HepG2 (cell line): ENCODE data around the gene P2RX7. TPM values are rescaled to one million over a fixed set of nuclear protein-coding genes. Genes with fewer than 3 reads are reported as not detected.

Experiments used
- CENPX ChIP-seq: sonication (generic); formaldehyde crosslinking; IDR thresholded peaks from 2 replicates; pipeline ENCODE4 v1.9.0; 2021; ENCODE audit warnings: mild to moderate bottlenecking, missing genetic modification reagents, moderate library complexity
- GABPB1 ChIP-seq: IDR thresholded peaks from 2 replicates; pipeline ENCODE4 v1.6.1; 2016; ENCODE audit warnings: mild to moderate bottlenecking, missing genetic modification reagents, moderate library complexity, missing compliant biosample characterization
- GLI4 ChIP-seq: sonication (generic); formaldehyde crosslinking; IDR thresholded peaks from 2 replicates; pipeline ENCODE4 v1.5.1; 2020; ENCODE audit warnings: missing genetic modification reagents, mild to moderate bottlenecking, moderate library complexity, borderline replicate concordance
- JARID2 ChIP-seq: sonication (generic); formaldehyde crosslinking; IDR thresholded peaks from 2 replicates; pipeline ENCODE4 v1.8.1; 2023; ENCODE audit warnings: missing genetic modification reagents, inconsistent platforms; ENCODE audit not compliant: insufficient replicate concordance
- KDM3A ChIP-seq: IDR thresholded peaks from 2 replicates; pipeline ENCODE4 v1.6.1; 2018; ENCODE audit warnings: low read depth, missing compliant biosample characterization
- KDM5A ChIP-seq: fragments of 200-600 bp; sonication (generic); IDR thresholded peaks from 2 replicates; pipeline ENCODE4 v1.7.0; 2018; ENCODE audit warnings: antibody characterized with exemption, mild to moderate bottlenecking, low read length, borderline replicate concordance
- NFIC ChIP-seq: IDR thresholded peaks from 2 replicates; pipeline ENCODE4 v1.6.1; 2012; ENCODE audit warnings: mild to moderate bottlenecking, low read length, inconsistent platforms
- NR3C1 ChIP-seq: sonication (generic); formaldehyde crosslinking; IDR thresholded peaks from 2 replicates; pipeline ENCODE4 v1.4.0; 2020; ENCODE audit warnings: missing genetic modification reagents
- SMARCE1 ChIP-seq: fragments of 450-650 bp; IDR thresholded peaks from 2 replicates; pipeline ENCODE4 v1.6.1; 2017; ENCODE audit warnings: borderline replicate concordance
- SP2 ChIP-seq: sonication (generic); formaldehyde crosslinking; IDR thresholded peaks from 2 replicates; pipeline ENCODE4 v1.5.1; 2020; ENCODE audit warnings: mild to moderate bottlenecking, missing genetic modification reagents
- SRSF9 ChIP-seq: fragments of 200-400 bp; formaldehyde crosslinking; IDR thresholded peaks from 2 replicates; pipeline ENCODE4 v1.6.1; 2018; ENCODE audit warnings: borderline replicate concordance, mild to moderate bottlenecking, low read depth, low read length; ENCODE audit not compliant: insufficient read depth, poor library complexity, severe bottlenecking
- TBX2 ChIP-seq: sonication (generic); formaldehyde crosslinking; IDR thresholded peaks from 2 replicates; pipeline ENCODE4 v1.5.0; 2020; ENCODE audit warnings: missing genetic modification reagents, mild to moderate bottlenecking, borderline replicate concordance
- TCF7L2 ChIP-seq: IDR thresholded peaks from 2 replicates; pipeline ENCODE4 v1.6.1; 2011; ENCODE audit warnings: mild to moderate bottlenecking, low read depth, low read length, moderate library complexity
- U2AF1 ChIP-seq: fragments of 200-400 bp; formaldehyde crosslinking; optimal IDR thresholded peaks from 2 replicates; pipeline ENCODE3; 2017; ENCODE audit warnings: mild to moderate bottlenecking, low read depth, low read length
- ZFP62 ChIP-seq: sonication (generic); formaldehyde crosslinking; IDR thresholded peaks from 2 replicates; pipeline ENCODE4 v1.4.0; 2020; ENCODE audit warnings: missing genetic modification reagents
- ZMYM3 ChIP-seq: sonication (generic); formaldehyde crosslinking; IDR thresholded peaks from 2 replicates; pipeline ENCODE4 v1.5.1; 2020; ENCODE audit warnings: mild to moderate bottlenecking, missing genetic modification reagents
- ZNF12 ChIP-seq: sonication (generic); formaldehyde crosslinking; IDR thresholded peaks from 2 replicates; pipeline ENCODE4 v1.5.0; 2020; ENCODE audit warnings: missing genetic modification reagents
- ZNF264 ChIP-seq: sonication (generic); formaldehyde crosslinking; IDR thresholded peaks from 2 replicates; pipeline ENCODE4 v1.4.0; 2020; ENCODE audit warnings: missing genetic modification reagents
- ZNF367 ChIP-seq: sonication (generic); formaldehyde crosslinking; IDR thresholded peaks from 2 replicates; pipeline ENCODE4 v1.4.0; 2020; ENCODE audit warnings: missing genetic modification reagents, borderline replicate concordance
- ZNF510 ChIP-seq: sonication (generic); formaldehyde crosslinking; IDR thresholded peaks from 2 replicates; pipeline ENCODE4 v1.4.0; 2020; ENCODE audit warnings: low read depth, mild to moderate bottlenecking, missing genetic modification reagents
- ZNF672 ChIP-seq: sonication (generic); formaldehyde crosslinking; IDR thresholded peaks from 2 replicates; pipeline ENCODE4 v1.8.1; 2022; ENCODE audit warnings: missing genetic modification reagents
- polyA plus RNA-seq, 8 experiments: library from polyadenylated mRNA; depleted of rRNA in 3 of 8; stranded (reverse) in 7 of 8; unstranded in 1 of 8; fragments of >200 nt; fragmentation: Illumina TruSeq in 4 of 8; extraction: Trizol in 4 of 8; gene quantifications; 2 replicates each; pipeline versions ENCODE4 v1.2.1 to v1.2.3, GENCODE V29; 2011 to 2016; ENCODE audit warnings: low read depth in 4 of 8, missing spikeins in 1 of 8, mixed read lengths in 1 of 8; ENCODE audit not compliant: insufficient read depth in 1 of 8
- total RNA-seq, 5 experiments: library from RNA; depleted of rRNA; stranded (reverse); fragments of >200 nt; fragmentation: Illumina TruSeq; extraction: Trizol; gene quantifications; 2 replicates each; pipeline ENCODE4 v1.2.3, GENCODE V29; 2016; ENCODE audit warnings: low read depth in 1 of 5
- TF ChIP-seq, protein P1 (sequence below): sonication (generic); formaldehyde crosslinking; IDR thresholded peaks from 2 replicates; pipeline ENCODE4 v1.8.0; 2022; ENCODE audit warnings: low read depth, missing genetic modification reagents
- TF ChIP-seq, protein P2 (sequence below), 2 experiments: sonication (generic) in 1 of 2; formaldehyde crosslinking in 1 of 2; IDR thresholded peaks; 2 replicates each; pipeline versions ENCODE4 v1.4.0 to v1.6.1; 2016 to 2020; ENCODE audit warnings: borderline replicate concordance in 1 of 2, low read depth in 1 of 2, mild to moderate bottlenecking in 1 of 2, missing genetic modification reagents in 1 of 2

Gene P2RX7
- total and polyA plus RNA-seq, 2 of the 13 experiments (the other 11 are each of a cell fraction or from before 2014, with no cell fraction given): 0.13 to 0.73 TPM

DNA sequence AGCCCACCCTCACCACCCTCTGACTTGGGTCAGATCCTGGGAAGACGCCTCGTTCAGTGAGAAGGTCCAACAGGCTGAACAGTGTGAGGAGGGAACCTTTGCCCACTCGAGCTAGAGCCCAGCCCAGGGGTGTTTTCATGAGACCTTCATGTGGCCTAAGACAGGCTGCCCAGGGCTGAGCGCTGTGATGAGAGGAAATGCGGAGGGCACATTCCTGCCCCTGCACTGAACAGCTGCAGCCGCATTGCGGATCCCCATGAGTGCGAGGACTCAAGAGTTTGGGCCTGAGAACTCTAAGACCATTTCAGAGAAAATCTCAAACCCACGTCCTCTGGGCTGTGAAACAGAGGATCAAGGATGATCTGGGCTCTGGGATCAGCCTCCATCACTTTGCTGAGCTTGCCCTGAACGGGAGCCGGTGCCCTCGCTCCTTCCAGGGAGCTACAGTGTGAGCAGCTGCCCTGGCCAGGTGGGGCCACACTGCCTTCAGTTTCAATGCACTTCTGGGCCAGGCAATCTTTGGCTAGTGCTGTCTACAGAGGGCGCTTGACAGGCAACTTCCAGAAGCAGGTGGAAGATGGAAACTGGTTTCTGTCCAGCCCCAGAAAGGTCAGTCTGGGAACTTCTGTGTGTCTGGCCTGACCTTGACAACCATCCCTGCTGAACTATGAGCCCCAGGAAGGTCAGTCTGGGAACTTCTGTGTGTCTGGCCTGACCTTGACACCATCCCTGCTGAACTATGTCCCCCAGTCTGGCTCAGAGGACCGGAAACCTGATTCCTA lies 43.5 kb upstream of the P2RX7 start (continued):
- TF ChIP-seq, protein P1, sequence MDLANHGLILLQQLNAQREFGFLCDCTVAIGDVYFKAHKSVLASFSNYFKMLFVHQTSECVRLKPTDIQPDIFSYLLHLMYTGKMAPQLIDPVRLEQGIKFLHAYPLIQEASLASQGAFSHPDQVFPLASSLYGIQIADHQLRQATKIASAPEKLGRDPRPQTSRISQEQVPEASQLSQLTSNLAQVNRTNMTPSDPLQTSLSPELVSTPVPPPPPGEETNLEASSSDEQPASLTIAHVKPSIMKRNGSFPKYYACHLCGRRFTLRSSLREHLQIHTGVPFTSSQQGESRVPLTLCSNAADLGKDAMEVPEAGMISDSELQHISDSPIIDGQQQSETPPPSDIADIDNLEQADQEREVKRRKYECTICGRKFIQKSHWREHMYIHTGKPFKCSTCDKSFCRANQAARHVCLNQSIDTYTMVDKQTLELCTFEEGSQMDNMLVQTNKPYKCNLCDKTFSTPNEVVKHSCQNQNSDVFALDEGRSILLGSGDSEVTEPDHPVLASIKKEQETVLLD: no peak
- TF ChIP-seq ZNF510 (CRISPR knock-in tag) (no peak), GABPB1 (CRISPR knock-in tag) (peak; percentile 91), SMARCE1 (no peak), SRSF9 (no peak), ZFP62 (no peak), CENPX (CRISPR knock-in tag) (no peak), ZNF12 (CRISPR knock-in tag) (no peak), TBX2 (peak; percentile 67; the same call in 1 of the 2 replicates), ZNF672 (no peak), KDM3A (no peak), TCF7L2 (no peak), ZNF367 (no peak), NFIC (no peak), JARID2 (CRISPR knock-in tag) (no peak), ZMYM3 (peak; percentile 66), GLI4 (CRISPR knock-in tag) (no peak), U2AF1 (no peak), KDM5A (no peak), SP2 (CRISPR knock-in tag) (no peak), ZNF264 (CRISPR knock-in tag) (no peak), NR3C1 (CRISPR knock-in tag) (no peak)
- TF ChIP-seq, protein P2, sequence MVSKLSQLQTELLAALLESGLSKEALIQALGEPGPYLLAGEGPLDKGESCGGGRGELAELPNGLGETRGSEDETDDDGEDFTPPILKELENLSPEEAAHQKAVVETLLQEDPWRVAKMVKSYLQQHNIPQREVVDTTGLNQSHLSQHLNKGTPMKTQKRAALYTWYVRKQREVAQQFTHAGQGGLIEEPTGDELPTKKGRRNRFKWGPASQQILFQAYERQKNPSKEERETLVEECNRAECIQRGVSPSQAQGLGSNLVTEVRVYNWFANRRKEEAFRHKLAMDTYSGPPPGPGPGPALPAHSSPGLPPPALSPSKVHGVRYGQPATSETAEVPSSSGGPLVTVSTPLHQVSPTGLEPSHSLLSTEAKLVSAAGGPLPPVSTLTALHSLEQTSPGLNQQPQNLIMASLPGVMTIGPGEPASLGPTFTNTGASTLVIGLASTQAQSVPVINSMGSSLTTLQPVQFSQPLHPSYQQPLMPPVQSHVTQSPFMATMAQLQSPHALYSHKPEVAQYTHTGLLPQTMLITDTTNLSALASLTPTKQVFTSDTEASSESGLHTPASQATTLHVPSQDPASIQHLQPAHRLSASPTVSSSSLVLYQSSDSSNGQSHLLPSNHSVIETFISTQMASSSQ (IDR thresholded peaks at IDR 0.05; ENCODE audit: low read depth): no peak
- TF ChIP-seq, protein P2 (CRISPR knock-in tag; IDR thresholded peaks at IDR 0.05; ENCODE audit: borderline replicate concordance): peak; percentile 67; the same call in 1 of the 2 replicates
